Activated CD4-positive, alpha-beta T cell treated with anti-CD3 and anti-CD28 coated beads, Interleukin-2, amount 10 ng/mL, durations not matched to agents 7 days and 5 days (primary cell): Measurements from ENCODE around the gene B4GALT7. TPM values are rescaled to one million over a fixed set of nuclear protein-coding genes. Genes with fewer than 3 reads are reported as not detected.

ENCODE experiments used
- CTCF ChIA-PET: fragments of 350-600 bp; sonication (Branson Sonifier 250); formaldehyde crosslinking; loops from one replicate; lab custom pipeline; 2021; ENCODE audit warnings: antibody characterized with exemption; lab: Charles Lee
- POLR2A ChIA-PET: fragments of 350-600 bp; sonication (Branson Sonifier 250); formaldehyde crosslinking; loops from one replicate; lab custom pipeline; 2021; ENCODE audit warnings: antibody characterized with exemption; lab: Charles Lee
- DNase-seq: peaks from one replicate; pipeline ENCODE4 v3.0.0-alpha.2; 2020
- H3K27ac Mint-ChIP-seq: one replicate; pipeline ENCODE4 v1.8.0; 2021; ENCODE audit warnings: mild to moderate bottlenecking, moderate library complexity, mixed read lengths
- H3K27me3 Mint-ChIP-seq: one replicate; pipeline ENCODE4 v1.8.0; 2021; ENCODE audit warnings: mixed read lengths
- H3K36me3 Mint-ChIP-seq: one replicate; pipeline ENCODE4 v1.8.0; 2021; ENCODE audit warnings: low read depth, mixed read lengths
- H3K4me1 Mint-ChIP-seq: one replicate; pipeline ENCODE4 v1.8.0; 2021; ENCODE audit warnings: mixed read lengths
- H3K4me3 Mint-ChIP-seq: one replicate; pipeline ENCODE4 v1.8.0; 2021; ENCODE audit warnings: mild to moderate bottlenecking, moderate library complexity, mixed read lengths
- H3K9me3 Mint-ChIP-seq: one replicate; pipeline ENCODE4 v1.8.0; 2021; ENCODE audit warnings: mixed read lengths
- total RNA-seq, 2 experiments: library from RNA; stranded (reverse); gene quantifications; one replicate each; pipeline ENCODE4 v1.2.3, GENCODE V29; 2021

Gene B4GALT7
- total RNA-seq, 2 experiments from 2014 or later, result 20.3 to 20.5 TPM

DNA sequence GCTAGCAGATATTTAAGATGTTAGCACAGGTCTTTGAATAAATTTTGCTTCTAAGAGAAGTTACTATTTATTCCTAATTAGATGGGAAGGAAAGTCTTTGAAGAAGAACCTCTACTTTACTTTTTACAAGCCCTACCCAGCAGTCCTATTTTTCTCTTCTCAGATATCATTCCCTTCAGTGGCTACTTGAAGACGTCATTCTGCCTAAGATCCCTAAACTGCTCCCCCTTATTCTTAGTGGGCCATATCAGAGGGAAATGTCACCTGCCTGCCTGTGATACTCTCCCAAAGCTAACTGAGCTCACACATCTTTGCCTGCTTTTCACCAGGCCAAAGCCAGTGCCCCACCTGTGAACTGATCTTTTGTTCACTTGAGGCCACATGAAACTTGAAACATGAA is 24.4 kb upstream of the B4GALT7 start:
- POLR2A ChIA-PET, result no interaction called here
- CTCF ChIA-PET, result interaction anchor here (0.6 kb wide), 1 partner anchor 803 kb away, joined by 4 read pairs; no protein-coding TSS in a partner anchor
- Mint-ChIP-seq H3K9me3 (no peaks in the 10 kb centered on the region), H3K27ac (no peak overlapping the region), H3K27me3 (peaks cover 3% of the 10 kb centered on the region), H3K4me3 (no peak overlapping the region), H3K4me1 (no peaks in the 10 kb centered on the region), H3K36me3 (no peaks in the 10 kb centered on the region)
- no peak for DNase-seq

DNA sequence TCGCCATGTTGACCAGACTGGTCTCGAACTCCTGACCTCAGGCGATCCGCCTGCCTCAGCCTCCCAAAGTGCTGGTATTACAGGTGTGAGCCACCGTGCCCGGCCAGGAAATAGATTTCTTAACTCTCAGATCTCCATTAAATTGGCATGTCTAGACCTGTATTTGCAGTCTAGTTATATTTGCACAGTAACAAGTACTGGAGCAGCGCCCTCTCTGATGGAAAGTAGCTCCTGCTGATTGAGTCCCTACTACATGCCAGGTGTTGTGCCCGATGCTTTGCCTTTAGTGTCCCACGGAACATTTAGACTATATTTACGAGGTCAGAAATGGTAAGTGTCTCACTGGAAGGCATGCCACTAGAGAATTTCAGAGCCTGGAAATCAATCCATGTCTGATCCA is 23.8 kb upstream of the B4GALT7 start:
- POLR2A ChIA-PET, result no interaction called here
- Mint-ChIP-seq H3K4me1 (no peaks in the 10 kb centered on the region), H3K27ac (no peak overlapping the region), H3K9me3 (no peaks in the 10 kb centered on the region), H3K27me3 (peaks cover 3% of the 10 kb centered on the region), H3K36me3 (no peaks in the 10 kb centered on the region), H3K4me3 (no peak overlapping the region)
- CTCF ChIA-PET, result interaction anchor here (0.6 to 0.7 kb wide), 2 partner anchors 55 to 804 kb away, joined by 3 to 4 read pairs; no protein-coding TSS in a partner anchor
- DNase-seq, result no peak

DNA sequence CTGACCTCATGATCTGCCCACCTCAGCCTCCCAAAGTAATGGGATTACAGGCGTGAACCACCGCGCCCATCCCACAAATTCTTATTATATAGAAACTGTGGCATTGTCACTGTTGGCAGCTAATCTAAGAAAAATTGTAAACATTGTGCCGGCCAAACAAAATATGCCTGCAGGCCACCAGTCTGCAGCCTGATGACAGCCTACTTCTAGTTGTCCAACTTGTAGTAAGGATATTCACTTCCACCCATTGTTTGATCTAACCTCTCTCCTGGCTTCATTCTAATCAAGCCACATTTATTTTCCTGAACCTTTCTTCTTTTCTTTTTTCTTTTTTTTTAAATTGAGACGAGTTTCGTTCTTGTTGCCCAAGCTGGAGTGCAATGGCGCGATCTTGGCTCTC is 21.6 kb upstream of the B4GALT7 start:
- peaks cover 3% of the 10 kb centered on the region for H3K27me3 Mint-ChIP-seq
- H3K27ac Mint-ChIP-seq, result no peak overlapping the region
- DNase-seq, result no peak
- CTCF ChIA-PET, result interaction anchor here (1.1 kb wide), 1 partner anchor 463 kb away, joined by 3 read pairs; no protein-coding TSS in a partner anchor
- no peaks in the 10 kb centered on the region for H3K9me3 Mint-ChIP-seq
- POLR2A ChIA-PET, result no interaction called here
- H3K4me3 Mint-ChIP-seq, result no peak overlapping the region
- H3K36me3 Mint-ChIP-seq, result no peaks in the 10 kb centered on the region
- H3K4me1 Mint-ChIP-seq, result no peaks in the 10 kb centered on the region

DNA sequence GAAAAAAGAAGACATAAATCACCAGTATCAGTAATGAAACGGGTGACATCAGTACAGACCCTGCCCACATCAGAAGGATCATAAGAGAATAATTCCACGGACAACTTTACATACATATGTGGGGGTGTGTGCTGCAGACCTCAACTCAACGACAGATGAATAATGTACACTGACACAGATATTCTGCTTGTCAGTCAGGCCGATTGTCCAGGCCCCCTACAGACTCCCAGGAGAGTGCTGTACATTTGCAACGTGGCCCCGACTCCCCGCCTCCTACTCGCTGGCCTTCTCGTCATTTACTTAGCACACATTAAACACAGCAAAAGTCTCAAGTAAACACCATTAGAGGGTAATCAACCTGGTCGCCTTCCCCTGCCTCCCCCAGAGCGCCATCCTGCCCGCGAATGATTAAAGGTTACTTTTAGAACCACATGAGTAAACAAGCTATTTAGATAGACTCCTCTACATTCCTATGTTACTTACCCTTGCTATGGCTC is 11.5 kb upstream of the B4GALT7 start:
- H3K4me3 Mint-ChIP-seq, result no peak overlapping the region
- ChIA-PET POLR2A (no interaction called here), CTCF (interaction anchor here (0.6 kb wide), 1 partner anchor 9 kb away, joined by 4 read pairs; no protein-coding TSS in a partner anchor)
- H3K36me3 Mint-ChIP-seq, result peaks cover 10% of the 10 kb centered on the region
- peaks cover 43% of the 10 kb centered on the region for H3K27me3 Mint-ChIP-seq
- no peak for DNase-seq
- H3K4me1 Mint-ChIP-seq, result peaks cover 16% of the 10 kb centered on the region
- no peaks in the 10 kb centered on the region for H3K9me3 Mint-ChIP-seq
- H3K27ac Mint-ChIP-seq, result no peak overlapping the region

DNA sequence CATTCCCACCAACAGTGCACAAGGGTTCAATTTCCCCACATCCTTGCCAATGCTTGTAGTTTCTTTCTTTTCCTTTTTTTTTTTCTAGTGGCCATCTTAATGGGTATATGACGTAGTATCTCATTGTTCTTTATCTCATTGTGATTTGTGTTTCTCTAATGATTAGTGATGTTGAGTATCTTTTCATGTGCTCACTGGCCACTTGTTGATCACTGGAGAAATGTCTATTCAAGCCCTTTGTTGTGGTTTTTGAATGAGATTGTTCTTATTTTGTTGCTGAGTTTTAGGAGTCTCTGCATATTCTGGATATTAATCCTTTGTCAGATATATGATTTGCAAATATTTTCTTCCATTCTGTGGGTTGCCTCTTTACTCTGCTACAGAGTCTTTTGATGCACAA is 9.5 kb upstream of the B4GALT7 start:
- Mint-ChIP-seq H3K9me3 (no peaks in the 10 kb centered on the region), H3K27me3 (peaks cover 34% of the 10 kb centered on the region), H3K4me1 (peaks cover 22% of the 10 kb centered on the region), H3K4me3 (no peak overlapping the region), H3K27ac (no peak overlapping the region), H3K36me3 (peaks cover 23% of the 10 kb centered on the region)
- POLR2A ChIA-PET, result no interaction called here
- CTCF ChIA-PET, result no interaction called here
- no peak for DNase-seq

DNA sequence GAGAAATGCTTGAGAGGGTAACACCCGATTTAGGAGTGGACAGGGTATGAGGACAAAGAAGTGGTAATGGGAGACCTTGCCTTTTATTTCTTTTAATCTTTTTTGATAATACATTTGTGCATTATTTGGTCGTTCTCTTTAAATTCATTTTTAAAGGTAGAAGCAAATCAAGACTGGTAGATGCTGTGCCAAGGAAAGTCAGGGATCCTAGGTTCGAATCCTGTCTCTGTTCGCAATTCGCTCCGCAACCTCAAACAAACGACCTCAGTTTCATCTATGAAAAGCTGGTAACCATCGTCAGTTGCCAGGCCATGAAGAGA is 8.3 kb upstream of the B4GALT7 start:
- CTCF ChIA-PET, result interaction anchor here (0.8 to 2.4 kb wide), 3 partner anchors 10 to 16 kb away, joined by 3 to 13 read pairs (median 5); no protein-coding TSS in a partner anchor

DNA sequence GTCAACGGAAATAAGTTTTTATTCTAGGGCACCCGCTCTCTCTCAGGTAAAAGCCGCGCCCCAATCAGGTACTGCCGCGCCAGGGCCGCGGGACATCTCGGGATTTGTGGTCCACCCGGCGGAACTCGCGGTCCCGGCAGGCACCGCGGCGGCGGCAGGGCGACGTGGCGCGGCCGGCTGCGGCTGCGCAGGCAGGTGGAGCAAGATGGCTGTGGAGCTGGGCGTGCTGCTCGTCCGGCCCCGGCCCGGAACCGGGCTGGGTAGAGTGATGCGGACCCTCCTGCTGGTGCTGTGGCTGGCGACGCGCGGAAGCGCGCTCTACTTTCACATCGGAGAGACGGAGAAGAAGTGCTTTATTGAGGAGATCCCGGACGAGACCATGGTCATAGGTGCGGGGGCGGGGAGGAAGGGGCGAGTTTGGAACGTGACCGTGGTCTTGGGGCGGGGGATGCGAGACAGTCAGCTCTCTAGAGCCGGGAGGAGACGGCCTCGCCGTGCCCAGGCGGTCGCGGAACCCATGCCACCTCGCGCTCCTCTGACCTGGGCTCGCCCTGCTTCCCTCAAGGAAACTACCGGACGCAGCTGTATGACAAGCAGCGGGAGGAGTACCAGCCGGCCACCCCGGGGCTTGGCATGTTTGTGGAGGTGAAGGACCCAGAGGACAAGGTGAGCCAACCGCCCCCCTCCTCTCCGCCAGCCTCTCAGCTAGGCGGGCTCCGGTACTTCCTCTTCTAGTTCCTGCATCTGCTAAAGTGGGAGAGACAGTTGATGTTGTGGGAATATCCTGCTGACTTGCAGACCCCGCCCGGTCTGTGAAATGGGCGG is 7.7 kb upstream of the B4GALT7 start, which contains the start of gene TMED9:
Gene TMED9, plus strand, starts transcription at position 194 of the 825 bp plus-strand sequence. Its CDS starts 12 bp downstream, at position 206.
- Mint-ChIP-seq H3K4me3 (peak within 1 kb of the TSS; percentile 97), H3K9me3 (no peaks in the 10 kb centered on the region), H3K27ac (peak within 1 kb of the TSS; percentile 97), H3K27me3 (peaks cover 26% of the 10 kb centered on the region), H3K36me3 (peaks cover 37% of the 10 kb centered on the region), H3K4me1 (peaks cover 22% of the 10 kb centered on the region)
- ChIA-PET POLR2A (no interaction called here), CTCF (interaction anchor here (0.8 to 2.4 kb wide), 4 partner anchors 9 to 88 kb away, joined by 3 to 13 read pairs (median 4); no protein-coding TSS in a partner anchor)
- peak; percentile 89 for DNase-seq

More for the DNA sequence above, 8.3 kb upstream of the B4GALT7 start:
- H3K4me1 Mint-ChIP-seq, result peaks cover 22% of the 10 kb centered on the region
- peaks cover 34% of the 10 kb centered on the region for H3K36me3 Mint-ChIP-seq
- POLR2A ChIA-PET, result no interaction called here
- peak overlapping the region; percentile 97 for H3K4me3 Mint-ChIP-seq
- no peak for DNase-seq
- H3K9me3 Mint-ChIP-seq, result no peaks in the 10 kb centered on the region
- peak overlapping the region; percentile 20 for H3K27ac Mint-ChIP-seq
- peaks cover 26% of the 10 kb centered on the region for H3K27me3 Mint-ChIP-seq

DNA sequence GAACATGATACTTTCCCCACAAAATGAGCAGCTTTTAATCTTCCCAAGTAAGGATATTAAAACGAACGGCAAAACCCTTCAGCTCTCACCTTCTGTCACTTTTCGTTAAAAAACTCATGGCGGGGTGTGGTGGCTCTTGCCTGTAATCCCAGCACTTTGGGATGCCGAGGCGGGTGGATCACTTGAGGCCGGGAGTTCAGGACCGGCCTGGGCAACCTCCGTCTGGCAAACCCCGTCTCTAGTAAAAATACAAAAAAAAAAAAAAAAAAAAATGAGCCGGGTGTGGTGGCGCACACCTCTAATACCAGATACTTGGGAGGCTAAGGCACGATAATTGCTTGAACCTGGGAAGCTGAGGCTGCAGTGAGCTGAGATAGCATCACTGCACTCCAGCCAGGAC is 7.0 kb upstream of the B4GALT7 start:
- Mint-ChIP-seq H3K4me1 (peaks cover 25% of the 10 kb centered on the region), H3K36me3 (peaks cover 39% of the 10 kb centered on the region), H3K27ac (peak overlapping the region; percentile 97), H3K27me3 (peaks cover 24% of the 10 kb centered on the region), H3K4me3 (peak overlapping the region; percentile 97), H3K9me3 (no peaks in the 10 kb centered on the region)
- DNase-seq, result no peak
- ChIA-PET POLR2A (no interaction called here), CTCF (interaction anchor here (0.6 to 2.4 kb wide), 6 partner anchors 15 to 1844 kb away, joined by 3 to 13 read pairs (median 3); no protein-coding TSS in a partner anchor)

DNA sequence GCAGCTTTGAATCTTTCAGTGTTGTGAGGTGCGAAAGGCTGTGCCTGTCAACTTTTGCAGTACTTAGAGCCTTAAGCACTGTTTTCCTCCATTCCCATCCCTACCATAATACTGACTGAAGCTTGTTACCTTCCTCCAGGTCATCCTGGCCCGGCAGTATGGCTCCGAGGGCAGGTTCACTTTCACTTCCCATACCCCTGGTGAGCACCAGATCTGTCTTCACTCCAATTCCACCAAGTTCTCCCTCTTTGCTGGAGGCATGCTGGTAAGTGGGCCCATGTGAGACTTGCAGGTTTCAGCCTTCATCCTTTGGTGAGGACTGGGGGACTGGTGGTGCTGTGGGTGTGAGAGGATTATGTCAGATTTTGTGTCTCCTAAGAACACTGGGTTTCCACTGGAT is 6.4 kb upstream of the B4GALT7 start:
- Mint-ChIP-seq H3K9me3 (no peaks in the 10 kb centered on the region), H3K4me3 (peak overlapping the region; percentile 97), H3K36me3 (peaks cover 39% of the 10 kb centered on the region), H3K4me1 (peaks cover 28% of the 10 kb centered on the region), H3K27me3 (peaks cover 17% of the 10 kb centered on the region), H3K27ac (peak overlapping the region; percentile 46)
- ChIA-PET CTCF (interaction anchor here (0.6 to 2.4 kb wide), 4 partner anchors 15 to 1845 kb away, joined by 3 to 13 read pairs (median 4); no protein-coding TSS in a partner anchor), POLR2A (no interaction called here)
- no peak for DNase-seq

DNA sequence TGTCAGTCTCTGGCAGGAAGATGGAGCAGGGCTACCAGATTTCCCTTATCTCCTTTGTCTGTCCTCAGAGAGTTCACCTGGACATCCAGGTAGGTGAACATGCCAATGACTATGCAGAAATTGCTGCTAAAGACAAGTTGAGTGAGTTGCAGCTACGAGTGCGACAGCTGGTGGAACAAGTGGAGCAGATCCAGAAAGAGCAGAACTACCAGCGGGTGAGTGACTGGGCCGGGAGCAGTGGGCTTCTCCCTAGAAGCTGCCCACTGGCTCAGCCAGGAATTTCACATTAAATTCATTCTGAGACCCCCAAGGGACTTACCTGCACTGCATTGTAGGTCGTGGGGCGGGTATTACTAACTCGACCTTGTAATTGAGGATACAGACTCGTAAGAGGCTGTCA is 5.9 kb upstream of the B4GALT7 start:
- Mint-ChIP-seq H3K27ac (no peak overlapping the region), H3K36me3 (peaks cover 39% of the 10 kb centered on the region), H3K9me3 (no peaks in the 10 kb centered on the region), H3K27me3 (peaks cover 13% of the 10 kb centered on the region), H3K4me3 (no peak overlapping the region), H3K4me1 (peaks cover 33% of the 10 kb centered on the region)
- POLR2A ChIA-PET, result no interaction called here
- CTCF ChIA-PET, result interaction anchor here (2.4 kb wide), 1 partner anchor 14 kb away, joined by 13 read pairs; no protein-coding TSS in a partner anchor
- DNase-seq, result no peak

DNA sequence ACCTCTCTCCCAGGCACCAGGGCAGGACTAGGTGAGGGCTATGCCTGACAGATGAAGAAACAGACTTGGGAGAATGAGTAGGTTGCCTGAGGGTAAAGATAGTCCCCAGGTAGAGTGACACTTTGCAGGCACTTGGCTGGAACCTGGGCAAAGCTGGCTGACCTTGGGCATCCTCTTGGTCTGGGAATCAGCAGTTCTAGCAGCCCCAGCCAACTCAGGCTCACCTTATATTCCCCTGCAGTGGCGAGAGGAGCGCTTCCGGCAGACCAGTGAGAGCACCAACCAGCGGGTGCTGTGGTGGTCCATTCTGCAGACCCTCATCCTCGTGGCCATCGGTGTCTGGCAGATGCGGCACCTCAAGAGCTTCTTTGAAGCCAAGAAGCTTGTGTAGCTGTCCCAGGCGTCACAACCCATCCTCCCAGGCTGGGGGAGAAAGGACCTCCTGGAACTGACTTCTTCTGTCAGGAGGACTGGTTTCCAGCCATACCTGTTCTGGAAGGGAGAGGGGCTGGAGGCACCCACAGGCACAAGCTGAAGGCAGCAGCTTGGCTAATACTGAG is 4.8 kb upstream of the B4GALT7 start:
- H3K27me3 Mint-ChIP-seq, result peaks cover 8% of the 10 kb centered on the region
- H3K36me3 Mint-ChIP-seq, result peaks cover 39% of the 10 kb centered on the region
- no peak overlapping the region for H3K27ac Mint-ChIP-seq
- ChIA-PET CTCF (no interaction called here), POLR2A (no interaction called here)
- no peak overlapping the region for H3K4me3 Mint-ChIP-seq
- no peaks in the 10 kb centered on the region for H3K9me3 Mint-ChIP-seq
- no peak for DNase-seq
- H3K4me1 Mint-ChIP-seq, result peaks cover 35% of the 10 kb centered on the region

DNA sequence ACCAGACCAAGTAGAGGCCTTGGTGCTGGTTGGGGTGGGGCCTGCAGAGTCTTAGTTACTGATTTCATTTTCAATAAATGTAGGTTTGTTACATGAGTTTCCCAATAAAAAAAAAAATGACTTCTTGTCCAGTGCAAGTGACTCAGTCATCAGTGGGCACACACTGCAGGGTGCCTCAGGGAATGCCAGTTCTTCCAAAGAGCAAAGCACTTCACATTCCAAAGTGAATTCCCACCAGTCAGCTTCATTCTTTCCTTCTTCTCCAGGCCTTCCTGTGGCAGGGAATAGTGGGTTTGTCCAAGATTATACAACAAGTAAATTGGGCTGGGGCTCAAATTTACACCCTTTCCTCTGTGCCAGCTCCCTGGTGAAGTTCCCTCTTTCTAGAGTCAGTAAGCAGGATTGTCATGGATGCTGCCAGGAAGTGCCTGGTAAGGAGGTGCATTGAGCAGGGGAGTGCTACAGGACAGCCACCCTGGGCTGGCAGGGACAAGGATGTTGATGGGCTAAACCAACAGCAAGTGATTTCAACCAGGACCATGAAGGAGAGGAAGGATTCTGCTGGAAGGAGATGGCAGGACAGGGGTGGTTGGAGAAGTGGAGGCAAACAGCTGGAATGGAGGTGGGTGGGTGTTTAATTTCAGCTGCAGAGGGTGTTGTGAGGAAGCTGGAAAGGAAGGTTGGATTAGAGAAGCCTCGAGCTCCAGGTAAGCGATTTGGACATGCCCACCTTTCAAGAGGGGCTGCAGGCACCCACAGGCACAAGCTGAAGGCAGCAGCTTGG is 3.7 kb upstream of the B4GALT7 start:
- Mint-ChIP-seq H3K27me3 (no peaks in the 10 kb centered on the region), H3K4me3 (no peak overlapping the region), H3K9me3 (no peaks in the 10 kb centered on the region), H3K4me1 (peaks cover 43% of the 10 kb centered on the region), H3K36me3 (peaks cover 42% of the 10 kb centered on the region), H3K27ac (no peak overlapping the region)
- POLR2A ChIA-PET, result no interaction called here
- CTCF ChIA-PET, result interaction anchor here (0.7 kb wide), 1 partner anchor 1727 kb away, joined by 3 read pairs; no protein-coding TSS in a partner anchor
- no peak for DNase-seq
